GM21367 (cell line): ENCODE data around the gene MOB1B.
"Not testable (repeated sequence)": the region's sequence is repeated elsewhere in the genome, so short reads cannot be mapped to it uniquely, and the experiment has no call there.

Experiments used
- ATAC-seq: cut with Tn5 transposase; IDR thresholded peaks from one replicate; pipeline ENCODE4 v1.9.1; 2021; ENCODE audit not compliant: unreplicated experiment

Gene MOB1B

GRCh38 chr4:70901984-70902576, at the start of gene MOB1B:
Gene MOB1B (plus strand): TSS chr4:70902369. CDS start chr4:70902537, 168 bp downstream.
- peak; percentile 91 for ATAC-seq

GRCh38 chr4:70855464-70855863, 46.7 kb upstream of the MOB1B start:
- no peak for ATAC-seq

GRCh38 chr4:70858454-70858853, 43.7 kb upstream of the MOB1B start:
- ATAC-seq: no peak

- ATAC-seq: no peak
These were observed 43.1 kb upstream of the MOB1B start for GRCh38 chr4:70859066-70859465.

GRCh38 chr4:70863099-70863790, 38.9 kb upstream of the MOB1B start:
- peak; percentile 65 for ATAC-seq

GRCh38 chr4:70868778-70869177, 33.4 kb upstream of the MOB1B start:
- ATAC-seq: no peak

GRCh38 chr4:70873216-70873615, 29.0 kb upstream of the MOB1B start:
- no peak for ATAC-seq

GRCh38 chr4:70874268-70875156, 27.7 kb upstream of the MOB1B start:
- ATAC-seq: peak; percentile 82

GRCh38 chr4:70877556-70877955, 24.6 kb upstream of the MOB1B start:
- ATAC-seq: no peak

GRCh38 chr4:70880739-70881138, 21.4 kb upstream of the MOB1B start:
- no peak for ATAC-seq

- ATAC-seq: no peak
These were observed 17.0 kb upstream of the MOB1B start for GRCh38 chr4:70885174-70885573.

- no peak for ATAC-seq
These were observed 9.9 kb upstream of the MOB1B start for GRCh38 chr4:70892086-70892769.

- ATAC-seq: no peak
These were observed 8.4 kb upstream of the MOB1B start for GRCh38 chr4:70893790-70894189.

- no peak for ATAC-seq
These were observed 6.8 kb upstream of the MOB1B start for GRCh38 chr4:70895405-70895804.

GRCh38 chr4:70895811-70896491, 6.2 kb upstream of the MOB1B start:
- ATAC-seq: no peak

- not testable (repeated sequence) for ATAC-seq
These were observed 3.6 kb upstream of the MOB1B start for GRCh38 chr4:70898581-70898980.

GRCh38 chr4:70901607-70901983, 574 bp upstream of the MOB1B start:
- ATAC-seq: peak; percentile 3

GRCh38 chr4:70902577-70903290, 565 bp downstream of the MOB1B start:
- ATAC-seq: peak; percentile 35

- no peak for ATAC-seq
These were observed 1.1 kb downstream of the MOB1B start for GRCh38 chr4:70903291-70903603.

- ATAC-seq: no peak
These were observed 6.9 kb downstream of the MOB1B start for GRCh38 chr4:70908993-70909556.
